LNCAP (cell line): ENCODE measurements around the gene PNPLA3.

Source experiments
- TF ChIP-seq, protein P1 (sequence below): fragments of 450-650 bp; IDR thresholded peaks from 2 replicates; pipeline ENCODE4 v1.5.1; 2017; ENCODE audit warnings: mild to moderate bottlenecking

The PNPLA3 gene

DNA sequence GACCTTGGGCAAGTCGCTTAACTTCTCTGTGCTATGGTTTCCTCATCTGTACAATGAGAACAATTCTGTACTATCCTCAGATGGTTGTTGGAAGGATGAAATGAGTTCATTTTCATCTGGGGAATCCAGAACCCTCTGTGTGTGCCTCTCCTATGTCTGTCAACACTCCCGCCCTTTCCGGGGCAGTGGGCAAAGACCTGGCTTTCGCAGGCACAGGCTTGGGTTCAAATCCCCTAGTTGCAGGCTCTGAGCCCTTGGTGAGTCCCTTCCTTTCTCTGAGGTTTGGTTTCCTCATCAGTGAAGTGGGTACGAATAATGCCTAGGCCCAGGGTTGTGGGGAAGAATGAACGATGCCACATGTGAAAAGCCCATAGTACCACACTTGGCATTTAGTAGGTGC lies 37.8 kb upstream of the PNPLA3 start:
- TF ChIP-seq, protein P1, sequence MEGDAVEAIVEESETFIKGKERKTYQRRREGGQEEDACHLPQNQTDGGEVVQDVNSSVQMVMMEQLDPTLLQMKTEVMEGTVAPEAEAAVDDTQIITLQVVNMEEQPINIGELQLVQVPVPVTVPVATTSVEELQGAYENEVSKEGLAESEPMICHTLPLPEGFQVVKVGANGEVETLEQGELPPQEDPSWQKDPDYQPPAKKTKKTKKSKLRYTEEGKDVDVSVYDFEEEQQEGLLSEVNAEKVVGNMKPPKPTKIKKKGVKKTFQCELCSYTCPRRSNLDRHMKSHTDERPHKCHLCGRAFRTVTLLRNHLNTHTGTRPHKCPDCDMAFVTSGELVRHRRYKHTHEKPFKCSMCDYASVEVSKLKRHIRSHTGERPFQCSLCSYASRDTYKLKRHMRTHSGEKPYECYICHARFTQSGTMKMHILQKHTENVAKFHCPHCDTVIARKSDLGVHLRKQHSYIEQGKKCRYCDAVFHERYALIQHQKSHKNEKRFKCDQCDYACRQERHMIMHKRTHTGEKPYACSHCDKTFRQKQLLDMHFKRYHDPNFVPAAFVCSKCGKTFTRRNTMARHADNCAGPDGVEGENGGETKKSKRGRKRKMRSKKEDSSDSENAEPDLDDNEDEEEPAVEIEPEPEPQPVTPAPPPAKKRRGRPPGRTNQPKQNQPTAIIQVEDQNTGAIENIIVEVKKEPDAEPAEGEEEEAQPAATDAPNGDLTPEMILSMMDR, result no peak

DNA sequence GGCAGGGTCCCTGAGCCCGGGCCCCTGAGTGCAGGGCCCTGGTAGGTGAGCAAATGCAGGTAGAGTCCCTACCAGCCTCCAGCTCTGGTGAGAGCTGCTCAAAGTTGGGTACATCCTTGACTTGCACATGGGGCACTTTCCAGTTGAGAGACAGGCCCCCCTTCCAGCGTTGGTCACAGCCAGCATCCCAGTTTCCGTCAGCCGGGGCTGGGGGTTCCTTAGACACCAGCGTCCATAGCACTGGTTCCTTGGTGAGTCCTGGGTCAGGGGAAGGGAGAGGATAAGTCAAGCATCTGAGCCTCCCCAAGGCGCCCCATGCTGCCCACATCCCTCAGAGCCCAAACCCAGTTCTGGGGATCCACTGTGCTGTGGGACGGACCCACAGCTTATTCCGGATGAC lies 37.4 kb upstream of the PNPLA3 start:
- TF ChIP-seq, protein P1, result no peak

DNA sequence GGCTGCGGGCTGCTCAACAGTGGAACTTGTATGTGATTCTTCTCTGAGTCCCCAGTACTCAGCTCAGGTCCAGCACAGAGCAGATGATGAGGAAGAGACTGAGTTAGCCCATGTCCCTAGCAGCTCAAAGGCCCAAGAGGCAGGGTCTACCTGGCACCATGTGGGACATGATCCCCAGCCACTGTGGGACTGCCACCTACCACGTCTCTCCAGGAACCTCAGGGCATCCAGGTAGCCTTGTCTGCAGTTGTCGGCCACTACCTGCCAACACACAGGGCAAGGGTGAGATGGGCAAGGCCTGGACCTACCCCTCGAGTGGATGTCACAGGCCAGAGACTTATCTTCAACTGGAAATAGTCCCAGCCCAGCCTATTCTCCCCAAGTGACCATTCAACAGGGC lies 36.2 kb upstream of the PNPLA3 start:
- TF ChIP-seq, protein P1, result no peak

DNA sequence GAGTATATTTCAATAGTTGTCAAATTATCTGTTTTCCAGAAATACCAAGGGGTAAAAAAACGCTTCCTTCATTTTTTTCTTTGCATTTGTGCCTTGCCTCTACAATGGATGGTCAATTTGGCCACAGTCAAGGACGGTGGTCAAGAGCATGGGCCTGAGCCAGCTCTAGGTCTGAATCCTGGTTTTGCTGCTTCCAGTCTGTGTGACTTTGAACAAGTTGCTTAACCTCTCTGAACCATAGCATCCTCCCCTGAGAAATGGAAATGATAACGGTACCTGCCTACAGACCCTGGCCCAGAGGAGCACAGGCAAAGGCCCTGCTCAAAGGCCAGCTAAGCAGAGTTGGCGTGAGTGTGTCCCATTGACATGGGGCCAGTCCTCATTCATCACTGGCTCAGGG lies 34.9 kb upstream of the PNPLA3 start:
- TF ChIP-seq, protein P1, result no peak

DNA sequence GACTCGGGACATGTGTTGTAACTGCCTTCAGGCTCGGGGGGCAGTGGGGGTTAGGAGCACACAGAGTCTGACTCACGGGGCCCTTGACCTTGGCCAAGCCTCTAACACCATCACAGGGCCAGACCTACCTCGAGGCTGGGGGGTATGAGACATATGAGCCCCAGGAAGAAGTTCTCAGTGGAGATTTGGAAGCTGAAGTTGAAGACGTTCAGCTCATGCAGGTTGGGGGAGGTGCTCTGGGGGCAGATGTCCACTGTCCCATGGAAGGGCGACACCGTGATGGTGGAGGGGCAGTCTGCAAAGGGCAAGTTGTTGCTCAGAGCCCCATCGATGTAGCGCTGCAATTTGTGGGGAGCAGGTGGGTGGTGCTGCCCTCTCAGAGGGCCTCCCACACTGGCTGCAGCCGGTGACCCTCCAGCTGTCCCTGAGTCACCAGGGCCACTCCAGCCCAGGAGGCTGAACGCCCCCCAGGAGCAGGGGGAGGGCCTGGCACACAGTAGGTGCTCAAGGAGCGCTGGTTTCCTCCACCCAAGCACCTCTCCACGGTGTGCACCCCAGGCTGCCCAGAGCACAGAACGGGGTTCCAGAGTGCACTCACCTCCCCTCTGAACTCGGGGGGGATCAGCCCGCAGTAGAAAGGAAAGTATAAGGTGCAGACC lies 34.3 kb upstream of the PNPLA3 start:
- TF ChIP-seq, protein P1, result no peak

DNA sequence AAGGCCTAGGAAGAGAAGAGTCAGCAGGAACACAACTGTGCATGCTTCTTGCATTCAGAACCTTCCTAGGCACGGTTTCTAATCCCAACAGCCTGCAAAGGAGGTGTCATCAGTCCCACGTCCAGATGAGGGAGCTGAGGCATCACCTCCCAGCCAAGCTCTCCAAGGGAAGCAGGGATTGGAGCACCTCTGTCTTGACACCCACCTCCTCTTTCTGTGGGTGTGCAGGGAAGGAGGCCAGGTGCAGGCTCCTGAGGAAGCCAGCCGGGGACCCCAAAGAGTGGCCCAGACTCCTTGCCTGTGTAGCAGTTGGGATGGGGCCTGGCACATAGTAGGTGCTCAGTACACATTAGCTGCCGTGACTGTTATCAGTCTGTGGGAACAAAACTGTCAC lies 33.7 kb upstream of the PNPLA3 start:
- TF ChIP-seq, protein P1, result no peak

DNA sequence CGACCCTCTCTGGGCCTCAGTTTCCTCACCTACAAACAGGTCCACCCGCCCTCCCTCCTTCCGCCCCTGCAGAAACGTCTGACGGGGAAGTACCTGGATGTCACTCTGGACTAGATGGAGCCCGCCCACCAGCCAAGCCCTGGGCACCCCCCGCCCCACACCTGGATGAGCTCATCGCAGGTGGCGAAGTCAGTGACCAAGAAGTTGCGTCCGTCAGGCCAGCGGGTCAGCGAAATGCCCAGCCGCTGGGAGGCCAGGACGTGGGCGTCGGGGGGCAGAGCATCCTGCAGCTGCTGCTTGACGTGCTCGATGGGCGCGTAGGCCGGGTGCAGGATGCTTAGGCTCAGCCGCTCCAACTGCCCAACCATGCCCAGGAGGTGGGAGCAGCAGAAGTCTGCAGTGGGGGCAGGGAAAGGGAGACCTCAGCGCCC lies 32.7 kb upstream of the PNPLA3 start:
- TF ChIP-seq, protein P1, result no peak
